GM12878 (cell line): ENCODE data around the gene S1PR4. TPM values are rescaled to one million over a fixed set of nuclear protein-coding genes. Genes with fewer than 3 reads are reported as not detected.

Experiments used
- CREM ChIP-seq: IDR thresholded peaks from 2 replicates; pipeline ENCODE4 v1.6.1; 2014; ENCODE audit warnings: antibody characterized with exemption, low read depth
- DPF2 ChIP-seq: fragments of 450-650 bp; IDR thresholded peaks from 2 replicates; pipeline ENCODE4 v1.6.1; 2017; ENCODE audit warnings: mild to moderate bottlenecking
- IRF4 ChIP-seq: IDR thresholded peaks from 2 replicates; pipeline ENCODE4 v1.6.1; 2011; ENCODE audit warnings: low read depth, low read length
- NR2C2 ChIP-seq: IDR thresholded peaks from 2 replicates; pipeline ENCODE4 v1.6.1; 2011; ENCODE audit warnings: borderline replicate concordance, low read depth; ENCODE audit not compliant: control insufficient read depth, insufficient read length
- PAX5 ChIP-seq: IDR thresholded peaks from 2 replicates; pipeline ENCODE4 v1.6.1; 2011; ENCODE audit warnings: low read depth, low read length, borderline replicate concordance
- POU2F2 ChIP-seq: IDR thresholded peaks from 3 replicates; pipeline ENCODE4 v1.6.1; 2011; ENCODE audit warnings: low read depth, mild to moderate bottlenecking, low read length, borderline replicate concordance
- RAD21 ChIP-seq: IDR thresholded peaks from 2 replicates; pipeline ENCODE4 v1.6.1; 2011; ENCODE audit warnings: mild to moderate bottlenecking, low read depth, low read length, moderate library complexity; ENCODE audit not compliant: insufficient read depth
- RELA ChIP-seq: fragments of 450-650 bp; IDR thresholded peaks from 2 replicates; pipeline ENCODE4 v1.8.0; 2014; ENCODE audit warnings: borderline replicate concordance; ENCODE audit not compliant: partially characterized antibody
- SMAD1 ChIP-seq: fragments of 450-650 bp; IDR thresholded peaks from 2 replicates; pipeline ENCODE4 v1.6.1; 2018; ENCODE audit warnings: mild to moderate bottlenecking, low read depth; ENCODE audit not compliant: partially characterized antibody
- ZBED1 ChIP-seq: IDR thresholded peaks from 2 replicates; pipeline ENCODE4 v1.6.1; 2016; ENCODE audit warnings: borderline replicate concordance
- ZZZ3 ChIP-seq: IDR thresholded peaks from 2 replicates; pipeline ENCODE4 v1.6.1; 2011; ENCODE audit warnings: low read depth; ENCODE audit not compliant: control insufficient read depth, insufficient read length
- polyA plus RNA-seq, 11 experiments: library from polyadenylated mRNA; depleted of rRNA in 4 of 11; unstranded in 6 of 11; stranded (reverse) in 5 of 11; fragments of >200 nt; fragmentation: Nextera tagmentation in 4 of 11; fragmentation: Illumina TruSeq in 1 of 11; extraction: Ambion mirVana in 4 of 11; extraction: Trizol in 1 of 11; gene quantifications; 1 replicate in 1 of 11; 2 replicates in 10 of 11; pipeline versions ENCODE4 v1.2.1 to v1.2.3, GENCODE V29; 2011 to 2016; ENCODE audit warnings: inconsistent platforms in 2 of 11, missing spikeins in 2 of 11, low read depth in 1 of 11
- total RNA-seq, 4 experiments: library from RNA; depleted of rRNA in 3 of 4; stranded (reverse); fragments of >200 nt in 3 of 4; fragmentation: Illumina TruSeq in 1 of 4; extraction: Trizol in 1 of 4; gene quantifications; 2 replicates each; pipeline versions ENCODE4 v1.2.1 to v1.2.3, GENCODE V29; 2013 to 2021
- TF ChIP-seq, protein P1 (sequence below): fragments of 450-650 bp; IDR thresholded peaks from 2 replicates; pipeline ENCODE4 v1.6.1; 2017; ENCODE audit warnings: mild to moderate bottlenecking, moderate library complexity
- TF ChIP-seq, protein P2 (sequence below): fragments of 450-650 bp; IDR thresholded peaks from 2 replicates; pipeline ENCODE4 v1.6.1; 2018; ENCODE audit warnings: borderline replicate concordance, mild to moderate bottlenecking; ENCODE audit not compliant: partially characterized antibody
- TF ChIP-seq, protein P3 (sequence below): fragments of 450-650 bp; IDR thresholded peaks from 2 replicates; pipeline ENCODE4 v1.6.1; 2017; ENCODE audit warnings: borderline replicate concordance
- TF ChIP-seq, protein P4 (sequence below): fragments of 450-650 bp; IDR thresholded peaks from 2 replicates; pipeline ENCODE4 v1.6.1; 2016; ENCODE audit warnings: mild to moderate bottlenecking
- TF ChIP-seq, protein P5 (sequence below): IDR thresholded peaks from 2 replicates; pipeline ENCODE4 v1.6.1; 2011; ENCODE audit warnings: low read depth, low read length, improper control_type of control experiment, borderline replicate concordance
- TF ChIP-seq, protein P6 (sequence below): fragments of 450-650 bp; IDR thresholded peaks from 2 replicates; pipeline ENCODE4 v1.6.1; 2016; ENCODE audit warnings: mild to moderate bottlenecking

S1PR4 gene
- total and polyA plus RNA-seq, 10 of the 15 experiments (the other 5 are each of a cell fraction or from before 2014, with no cell fraction given), result 0.19 to 57.7 (median 32.4) TPM; not detected in 1

DNA sequence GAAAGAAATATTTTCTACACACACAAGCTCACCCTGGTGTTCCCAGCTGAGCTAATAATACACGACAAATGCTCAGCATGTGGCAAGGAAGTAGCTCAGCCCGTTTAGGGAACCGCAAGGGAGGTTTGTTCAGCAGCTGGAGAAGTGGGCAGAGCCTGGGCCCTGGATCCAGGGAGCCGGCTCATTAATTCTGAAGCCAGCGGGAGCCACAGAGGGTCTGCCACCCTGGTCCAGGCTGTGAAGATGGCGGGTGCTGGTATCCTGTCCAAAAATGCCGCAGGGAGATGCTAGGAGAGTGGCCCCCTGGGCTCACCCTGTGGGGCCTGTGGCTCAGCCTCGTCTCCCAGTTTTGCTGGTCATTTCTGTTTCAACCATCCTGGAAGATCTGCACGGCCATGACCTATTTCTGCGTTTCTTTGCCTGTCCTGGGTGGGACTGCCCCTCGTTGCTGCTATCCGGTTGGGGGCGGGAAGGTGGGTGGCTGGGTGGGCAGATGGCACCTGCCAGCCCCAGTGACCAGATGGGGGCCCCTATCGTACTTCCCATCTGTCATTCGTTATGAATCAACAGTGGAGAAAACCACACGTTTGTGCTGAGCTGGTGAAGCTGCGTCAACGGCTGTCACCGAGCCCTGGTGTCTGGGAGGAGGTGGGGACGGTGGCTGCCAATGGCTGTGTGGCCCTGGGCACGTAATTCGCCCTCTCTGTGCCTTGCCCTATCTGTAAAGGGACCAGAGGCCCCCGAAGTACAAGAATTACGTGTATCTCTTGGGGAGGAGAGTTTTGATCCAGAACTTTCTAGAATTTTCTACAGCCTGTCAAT is 45.4 kb upstream of the S1PR4 start (continued):
- TF ChIP-seq, protein P1, sequence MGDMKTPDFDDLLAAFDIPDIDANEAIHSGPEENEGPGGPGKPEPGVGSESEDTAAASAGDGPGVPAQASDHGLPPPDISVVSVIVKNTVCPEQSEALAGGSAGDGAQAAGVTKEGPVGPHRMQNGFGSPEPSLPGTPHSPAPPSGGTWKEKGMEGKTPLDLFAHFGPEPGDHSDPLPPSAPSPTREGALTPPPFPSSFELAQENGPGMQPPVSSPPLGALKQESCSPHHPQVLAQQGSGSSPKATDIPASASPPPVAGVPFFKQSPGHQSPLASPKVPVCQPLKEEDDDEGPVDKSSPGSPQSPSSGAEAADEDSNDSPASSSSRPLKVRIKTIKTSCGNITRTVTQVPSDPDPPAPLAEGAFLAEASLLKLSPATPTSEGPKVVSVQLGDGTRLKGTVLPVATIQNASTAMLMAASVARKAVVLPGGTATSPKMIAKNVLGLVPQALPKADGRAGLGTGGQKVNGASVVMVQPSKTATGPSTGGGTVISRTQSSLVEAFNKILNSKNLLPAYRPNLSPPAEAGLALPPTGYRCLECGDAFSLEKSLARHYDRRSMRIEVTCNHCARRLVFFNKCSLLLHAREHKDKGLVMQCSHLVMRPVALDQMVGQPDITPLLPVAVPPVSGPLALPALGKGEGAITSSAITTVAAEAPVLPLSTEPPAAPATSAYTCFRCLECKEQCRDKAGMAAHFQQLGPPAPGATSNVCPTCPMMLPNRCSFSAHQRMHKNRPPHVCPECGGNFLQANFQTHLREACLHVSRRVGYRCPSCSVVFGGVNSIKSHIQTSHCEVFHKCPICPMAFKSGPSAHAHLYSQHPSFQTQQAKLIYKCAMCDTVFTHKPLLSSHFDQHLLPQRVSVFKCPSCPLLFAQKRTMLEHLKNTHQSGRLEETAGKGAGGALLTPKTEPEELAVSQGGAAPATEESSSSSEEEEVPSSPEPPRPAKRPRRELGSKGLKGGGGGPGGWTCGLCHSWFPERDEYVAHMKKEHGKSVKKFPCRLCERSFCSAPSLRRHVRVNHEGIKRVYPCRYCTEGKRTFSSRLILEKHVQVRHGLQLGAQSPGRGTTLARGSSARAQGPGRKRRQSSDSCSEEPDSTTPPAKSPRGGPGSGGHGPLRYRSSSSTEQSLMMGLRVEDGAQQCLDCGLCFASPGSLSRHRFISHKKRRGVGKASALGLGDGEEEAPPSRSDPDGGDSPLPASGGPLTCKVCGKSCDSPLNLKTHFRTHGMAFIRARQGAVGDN, result peak; percentile 45; the same call in 1 of the 2 replicates
- TF ChIP-seq RAD21 (no peak), DPF2 (peak; percentile 87), NR2C2 (no peak), IRF4 (peak; percentile 67; the same call in 1 of the 2 replicates), POU2F2 (peak; percentile 14; the same call in 1 of the 3 replicates), RELA (peak; percentile 7), SMAD1 (no peak), PAX5 (peak; percentile 51; the same call in 1 of the 2 replicates), ZBED1 (peak; percentile 63; the same call in 1 of the 2 replicates), ZZZ3 (no peak), CREM (peak; percentile 82; the same call in 1 of the 2 replicates)
- TF ChIP-seq, protein P2, sequence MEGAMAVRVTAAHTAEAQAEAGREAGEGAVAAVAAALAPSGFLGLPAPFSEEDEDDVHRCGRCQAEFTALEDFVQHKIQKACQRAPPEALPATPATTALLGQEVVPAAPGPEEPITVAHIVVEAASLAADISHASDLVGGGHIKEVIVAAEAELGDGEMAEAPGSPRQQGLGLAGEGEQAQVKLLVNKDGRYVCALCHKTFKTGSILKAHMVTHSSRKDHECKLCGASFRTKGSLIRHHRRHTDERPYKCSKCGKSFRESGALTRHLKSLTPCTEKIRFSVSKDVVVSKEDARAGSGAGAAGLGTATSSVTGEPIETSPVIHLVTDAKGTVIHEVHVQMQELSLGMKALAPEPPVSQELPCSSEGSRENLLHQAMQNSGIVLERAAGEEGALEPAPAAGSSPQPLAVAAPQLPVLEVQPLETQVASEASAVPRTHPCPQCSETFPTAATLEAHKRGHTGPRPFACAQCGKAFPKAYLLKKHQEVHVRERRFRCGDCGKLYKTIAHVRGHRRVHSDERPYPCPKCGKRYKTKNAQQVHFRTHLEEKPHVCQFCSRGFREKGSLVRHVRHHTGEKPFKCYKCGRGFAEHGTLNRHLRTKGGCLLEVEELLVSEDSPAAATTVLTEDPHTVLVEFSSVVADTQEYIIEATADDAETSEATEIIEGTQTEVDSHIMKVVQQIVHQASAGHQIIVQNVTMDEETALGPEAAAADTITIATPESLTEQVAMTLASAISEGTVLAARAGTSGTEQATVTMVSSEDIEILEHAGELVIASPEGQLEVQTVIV, result no peak
- TF ChIP-seq, protein P3, sequence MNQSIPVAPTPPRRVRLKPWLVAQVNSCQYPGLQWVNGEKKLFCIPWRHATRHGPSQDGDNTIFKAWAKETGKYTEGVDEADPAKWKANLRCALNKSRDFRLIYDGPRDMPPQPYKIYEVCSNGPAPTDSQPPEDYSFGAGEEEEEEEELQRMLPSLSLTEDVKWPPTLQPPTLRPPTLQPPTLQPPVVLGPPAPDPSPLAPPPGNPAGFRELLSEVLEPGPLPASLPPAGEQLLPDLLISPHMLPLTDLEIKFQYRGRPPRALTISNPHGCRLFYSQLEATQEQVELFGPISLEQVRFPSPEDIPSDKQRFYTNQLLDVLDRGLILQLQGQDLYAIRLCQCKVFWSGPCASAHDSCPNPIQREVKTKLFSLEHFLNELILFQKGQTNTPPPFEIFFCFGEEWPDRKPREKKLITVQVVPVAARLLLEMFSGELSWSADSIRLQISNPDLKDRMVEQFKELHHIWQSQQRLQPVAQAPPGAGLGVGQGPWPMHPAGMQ, result no peak
- TF ChIP-seq, protein P4, sequence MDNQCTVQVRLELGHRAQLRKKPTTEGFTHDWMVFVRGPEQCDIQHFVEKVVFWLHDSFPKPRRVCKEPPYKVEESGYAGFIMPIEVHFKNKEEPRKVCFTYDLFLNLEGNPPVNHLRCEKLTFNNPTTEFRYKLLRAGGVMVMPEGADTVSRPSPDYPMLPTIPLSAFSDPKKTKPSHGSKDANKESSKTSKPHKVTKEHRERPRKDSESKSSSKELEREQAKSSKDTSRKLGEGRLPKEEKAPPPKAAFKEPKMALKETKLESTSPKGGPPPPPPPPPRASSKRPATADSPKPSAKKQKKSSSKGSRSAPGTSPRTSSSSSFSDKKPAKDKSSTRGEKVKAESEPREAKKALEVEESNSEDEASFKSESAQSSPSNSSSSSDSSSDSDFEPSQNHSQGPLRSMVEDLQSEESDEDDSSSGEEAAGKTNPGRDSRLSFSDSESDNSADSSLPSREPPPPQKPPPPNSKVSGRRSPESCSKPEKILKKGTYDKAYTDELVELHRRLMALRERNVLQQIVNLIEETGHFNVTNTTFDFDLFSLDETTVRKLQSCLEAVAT, result peak; percentile 9; the same call in 1 of the 2 replicates
- TF ChIP-seq, protein P5, sequence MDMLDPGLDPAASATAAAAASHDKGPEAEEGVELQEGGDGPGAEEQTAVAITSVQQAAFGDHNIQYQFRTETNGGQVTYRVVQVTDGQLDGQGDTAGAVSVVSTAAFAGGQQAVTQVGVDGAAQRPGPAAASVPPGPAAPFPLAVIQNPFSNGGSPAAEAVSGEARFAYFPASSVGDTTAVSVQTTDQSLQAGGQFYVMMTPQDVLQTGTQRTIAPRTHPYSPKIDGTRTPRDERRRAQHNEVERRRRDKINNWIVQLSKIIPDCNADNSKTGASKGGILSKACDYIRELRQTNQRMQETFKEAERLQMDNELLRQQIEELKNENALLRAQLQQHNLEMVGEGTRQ, result no peak
- TF ChIP-seq, protein P6, sequence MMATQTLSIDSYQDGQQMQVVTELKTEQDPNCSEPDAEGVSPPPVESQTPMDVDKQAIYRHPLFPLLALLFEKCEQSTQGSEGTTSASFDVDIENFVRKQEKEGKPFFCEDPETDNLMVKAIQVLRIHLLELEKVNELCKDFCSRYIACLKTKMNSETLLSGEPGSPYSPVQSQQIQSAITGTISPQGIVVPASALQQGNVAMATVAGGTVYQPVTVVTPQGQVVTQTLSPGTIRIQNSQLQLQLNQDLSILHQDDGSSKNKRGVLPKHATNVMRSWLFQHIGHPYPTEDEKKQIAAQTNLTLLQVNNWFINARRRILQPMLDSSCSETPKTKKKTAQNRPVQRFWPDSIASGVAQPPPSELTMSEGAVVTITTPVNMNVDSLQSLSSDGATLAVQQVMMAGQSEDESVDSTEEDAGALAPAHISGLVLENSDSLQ, result peak; percentile 80
